GM12878 (cell line): ENCODE results near the gene COL7A1. TPM values are rescaled to one million over a fixed set of nuclear protein-coding genes. Genes with fewer than 3 reads are reported as not detected.

ENCODE experiments used
- ATAC-seq: fragments of 200-7000 bp; cut with Tn5 transposase; 3 replicates; pipeline ENCODE4 v1.9.1; 2020; ENCODE audit warnings: mild to moderate bottlenecking, moderate library complexity
- BruUV-seq: library from RNA; stranded (reverse); fragments of 400-500 nt; replicated peaks from 2 replicates; lab custom pipeline; 2021; lab: Mats Ljungman, UMichigan
- CTCF ChIA-PET: fragments of 300-600 bp; sonication (Branson Sonifier 250); formaldehyde crosslinking; extraction: SDS; loops from one replicate; lab custom pipeline; 2021; ENCODE audit warnings: inconsistent platforms; lab: Yijun Ruan, JAX
- POLR2A ChIA-PET: fragments of 350-600 bp; formaldehyde crosslinking; extraction: SDS; loops from one replicate; lab custom pipeline; 2021; ENCODE audit warnings: inconsistent platforms; lab: Charles Lee
- RAD21 ChIA-PET: fragments of 300-600 bp; sonication (Branson Sonifier 250); formaldehyde crosslinking; loops from one replicate; lab custom pipeline; 2023; ENCODE audit warnings: antibody characterized with exemption; ENCODE audit not compliant: unreplicated experiment; lab: Charles Lee
- SMC1A ChIA-PET: fragments of 300-600 bp; sonication (Branson Sonifier 250); formaldehyde crosslinking; loops from one replicate; lab custom pipeline; 2023; ENCODE audit not compliant: unreplicated experiment, uncharacterized antibody; lab: Charles Lee
- DNase-seq: peaks from one replicate; pipeline ENCODE4 v3.0.0-alpha.2; 2011; ENCODE audit warnings: low read depth, low spot score
- FAIRE-seq: peaks from 3 replicates; lab custom pipeline; 2011; peaks lifted over from hg19 to GRCh38; lab: Jason Lieb, UNC
- H2AFZ ChIP-seq: 2 replicates; pipeline ENCODE4 v1.6.0; 2011; ENCODE audit warnings: low read depth, low read length, control low read depth; ENCODE audit not compliant: control insufficient read depth
- H3K27ac ChIP-seq: 2 replicates; pipeline ENCODE4 v1.5.1; 2011; ENCODE audit warnings: control low read depth; ENCODE audit not compliant: control insufficient read depth, insufficient read depth
- H3K27me3 ChIP-seq, 2 experiments: replicated peaks in 1 of 2; 2 replicates each; pipeline versions ENCODE4 v1.6.0 to v1.6.1; 2011; ENCODE audit warnings: low read length in 1 of 2; ENCODE audit not compliant: control insufficient read depth in 2 of 2, insufficient read depth in 2 of 2
- H3K36me3 ChIP-seq, 2 experiments: 2 replicates each; pipeline ENCODE4 v1.5.1; 2011; ENCODE audit warnings: low read length in 1 of 2; ENCODE audit not compliant: control insufficient read depth in 2 of 2, insufficient read depth in 2 of 2
- H3K4me1 ChIP-seq: 2 replicates; pipeline ENCODE4 v1.6.1; 2011; ENCODE audit warnings: mild to moderate bottlenecking, low read length, moderate library complexity, mixed read lengths; ENCODE audit not compliant: control insufficient read depth, insufficient read depth
- H3K4me2 ChIP-seq: 2 replicates; pipeline ENCODE4 v1.6.0; 2011; ENCODE audit warnings: control low read depth; ENCODE audit not compliant: control insufficient read depth, insufficient read depth
- H3K4me3 ChIP-seq: fragments of 200-600 bp; sonication (generic); 2 replicates; pipeline ENCODE4 v1.5.1; 2016
- H3K79me2 ChIP-seq: 2 replicates; pipeline ENCODE4 v1.6.0; 2011; ENCODE audit warnings: low read length; ENCODE audit not compliant: control insufficient read depth, insufficient read depth
- H3K9ac ChIP-seq: 2 replicates; pipeline ENCODE4 v1.8.0; 2011; ENCODE audit warnings: low read length, control low read depth, mixed read lengths; ENCODE audit not compliant: control insufficient read depth, insufficient read depth
- H3K9me3 ChIP-seq: replicated peaks from 3 replicates; pipeline ENCODE4 v1.5.1; 2011; ENCODE audit warnings: mild to moderate bottlenecking, low read length; ENCODE audit not compliant: control insufficient read depth, insufficient read depth
- H4K20me1 ChIP-seq: 2 replicates; pipeline ENCODE4 v1.6.0; 2011; ENCODE audit not compliant: control insufficient read depth, insufficient read depth
- HDAC6 ChIP-seq: fragments of 200-600 bp; sonication (generic); IDR thresholded peaks from one replicate; pipeline ENCODE4 v1.8.0; 2017; ENCODE audit warnings: antibody characterized with exemption; ENCODE audit not compliant: unreplicated experiment
- JUND ChIP-seq: IDR thresholded peaks from 2 replicates; pipeline ENCODE4 v1.6.1; 2012; ENCODE audit warnings: low read depth, mild to moderate bottlenecking, low read length, improper control_type of control experiment, moderate library complexity
- RAD21 ChIP-seq: IDR thresholded peaks from 2 replicates; pipeline ENCODE4 v1.6.1; 2011; ENCODE audit warnings: mild to moderate bottlenecking, low read depth, low read length, moderate library complexity; ENCODE audit not compliant: insufficient read depth
- RFX5 ChIP-seq: IDR thresholded peaks from 2 replicates; pipeline ENCODE4 v1.6.1; 2011; ENCODE audit warnings: low read depth, low read length, improper control_type of control experiment
- TCF3 ChIP-seq: IDR thresholded peaks from 2 replicates; pipeline ENCODE4 v1.6.1; 2012; ENCODE audit warnings: low read depth, mild to moderate bottlenecking, low read length, borderline replicate concordance; ENCODE audit not compliant: insufficient read depth
- WGBS: methylation state at CpG from one replicate; pipeline ENCODE4 v1.1.6; 2016; ENCODE audit warnings: low lambda C conversion rate; ENCODE audit not compliant: insufficient replicate concordance, insufficient coverage; ENCODE audit errors: missing lambda C conversion rate; 5-methylcytosine and 5-hydroxymethylcytosine counted together
- in situ Hi-C: fragments of 300-500 bp; cut with MboI; formaldehyde crosslinking; loops from 9 replicates; pipeline ENCODE4 v1.14.3; 2018; ENCODE audit warnings: mixed read lengths
- intact Hi-C: fragments of 100-400 bp; cut with micrococcal nuclease; formaldehyde crosslinking; loops from one replicate; pipeline ENCODE4 v1.14.2; 2022; ENCODE audit not compliant: unreplicated experiment
- polyA plus RNA-seq, 11 experiments: library from polyadenylated mRNA; depleted of rRNA in 4 of 11; unstranded in 6 of 11; stranded (reverse) in 5 of 11; fragments of >200 nt; fragmentation: Nextera tagmentation in 4 of 11; fragmentation: Illumina TruSeq in 1 of 11; extraction: Ambion mirVana in 4 of 11; extraction: Trizol in 1 of 11; gene quantifications; 1 replicate in 1 of 11; 2 replicates in 10 of 11; pipeline versions ENCODE4 v1.2.1 to v1.2.3, GENCODE V29; 2011 to 2016; ENCODE audit warnings: inconsistent platforms in 2 of 11, missing spikeins in 2 of 11, low read depth in 1 of 11
- total RNA-seq, 4 experiments: library from RNA; depleted of rRNA in 3 of 4; stranded (reverse); fragments of >200 nt in 3 of 4; fragmentation: Illumina TruSeq in 1 of 4; extraction: Trizol in 1 of 4; gene quantifications; 2 replicates each; pipeline versions ENCODE4 v1.2.1 to v1.2.3, GENCODE V29; 2013 to 2021
- TF ChIP-seq, protein P1 (sequence below): fragments of 450-650 bp; IDR thresholded peaks from 2 replicates; pipeline ENCODE4 v1.6.1; 2016; ENCODE audit warnings: mild to moderate bottlenecking, moderate library complexity, borderline replicate concordance
- TF ChIP-seq, protein P2 (sequence below): fragments of 450-650 bp; IDR thresholded peaks from 2 replicates; pipeline ENCODE4 v1.6.1; 2017; ENCODE audit warnings: mild to moderate bottlenecking, moderate library complexity
- TF ChIP-seq, protein P3 (sequence below): IDR thresholded peaks from 2 replicates; pipeline ENCODE4 v1.6.1; 2012; ENCODE audit warnings: improper control_type of control experiment, low read depth, low read length; ENCODE audit not compliant: insufficient replicate concordance

COL7A1 gene
- total and polyA plus RNA-seq, 10 of the 15 experiments (the other 5 are each of a cell fraction or from before 2014, with no cell fraction given), result 0.01 to 1.9 (median 0.29) TPM; not detected in 1

DNA sequence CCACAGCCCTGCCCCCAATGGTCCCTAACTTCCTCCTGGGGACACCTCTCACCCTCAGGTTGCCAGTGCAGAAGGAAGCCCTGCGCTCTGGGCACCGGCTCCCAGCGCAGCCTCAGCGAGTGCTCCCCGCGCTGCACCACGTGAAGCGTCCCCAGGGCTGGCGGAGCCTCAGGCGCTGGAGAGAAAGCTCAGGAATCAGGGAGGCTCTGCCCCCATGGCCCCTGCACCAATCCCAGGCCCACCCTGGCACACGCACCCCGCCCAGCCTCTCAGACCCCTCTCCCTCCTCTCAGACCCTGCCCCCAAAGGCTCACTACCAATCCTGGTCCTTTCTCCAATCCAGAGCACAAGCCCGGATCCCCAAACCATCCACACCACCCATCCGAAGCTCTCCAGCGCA lies 6.9 kb downstream of the COL7A1 start:
- WGBS, result 58% methylated on average over 15 of the region's 15 CpGs
- ATAC-seq, result no peak
- Histone ChIP-seq H3K4me3 (no peak overlapping the region), H3K4me1 (no peaks in the 10 kb centered on the region), H3K36me3 (no peaks in the 10 kb centered on the region), H3K27me3 (no peaks in the 10 kb centered on the region), H2AFZ (no peak overlapping the region), H3K9me3 (no peaks in the 10 kb centered on the region), H3K27ac (no peak overlapping the region), H3K9ac (no peak overlapping the region), H3K4me2 (no peak overlapping the region), H4K20me1 (no peaks in the 10 kb centered on the region), H3K79me2 (no peaks in the 10 kb centered on the region)
- intact Hi-C loops (no loop called here), in situ Hi-C loops (no loop called here)
- FAIRE-seq, result no peak
- BruUV-seq, result no TSS peak
- ChIA-PET POLR2A (no interaction called here), RAD21 (no interaction called here), CTCF (no interaction called here), SMC1A (no interaction called here)
- DNase-seq, result no peak
- TF ChIP-seq TCF3 (no peak), HDAC6 (no peak), JUND (no peak), RAD21 (no peak), RFX5 (no peak)
- TF ChIP-seq, protein P1, sequence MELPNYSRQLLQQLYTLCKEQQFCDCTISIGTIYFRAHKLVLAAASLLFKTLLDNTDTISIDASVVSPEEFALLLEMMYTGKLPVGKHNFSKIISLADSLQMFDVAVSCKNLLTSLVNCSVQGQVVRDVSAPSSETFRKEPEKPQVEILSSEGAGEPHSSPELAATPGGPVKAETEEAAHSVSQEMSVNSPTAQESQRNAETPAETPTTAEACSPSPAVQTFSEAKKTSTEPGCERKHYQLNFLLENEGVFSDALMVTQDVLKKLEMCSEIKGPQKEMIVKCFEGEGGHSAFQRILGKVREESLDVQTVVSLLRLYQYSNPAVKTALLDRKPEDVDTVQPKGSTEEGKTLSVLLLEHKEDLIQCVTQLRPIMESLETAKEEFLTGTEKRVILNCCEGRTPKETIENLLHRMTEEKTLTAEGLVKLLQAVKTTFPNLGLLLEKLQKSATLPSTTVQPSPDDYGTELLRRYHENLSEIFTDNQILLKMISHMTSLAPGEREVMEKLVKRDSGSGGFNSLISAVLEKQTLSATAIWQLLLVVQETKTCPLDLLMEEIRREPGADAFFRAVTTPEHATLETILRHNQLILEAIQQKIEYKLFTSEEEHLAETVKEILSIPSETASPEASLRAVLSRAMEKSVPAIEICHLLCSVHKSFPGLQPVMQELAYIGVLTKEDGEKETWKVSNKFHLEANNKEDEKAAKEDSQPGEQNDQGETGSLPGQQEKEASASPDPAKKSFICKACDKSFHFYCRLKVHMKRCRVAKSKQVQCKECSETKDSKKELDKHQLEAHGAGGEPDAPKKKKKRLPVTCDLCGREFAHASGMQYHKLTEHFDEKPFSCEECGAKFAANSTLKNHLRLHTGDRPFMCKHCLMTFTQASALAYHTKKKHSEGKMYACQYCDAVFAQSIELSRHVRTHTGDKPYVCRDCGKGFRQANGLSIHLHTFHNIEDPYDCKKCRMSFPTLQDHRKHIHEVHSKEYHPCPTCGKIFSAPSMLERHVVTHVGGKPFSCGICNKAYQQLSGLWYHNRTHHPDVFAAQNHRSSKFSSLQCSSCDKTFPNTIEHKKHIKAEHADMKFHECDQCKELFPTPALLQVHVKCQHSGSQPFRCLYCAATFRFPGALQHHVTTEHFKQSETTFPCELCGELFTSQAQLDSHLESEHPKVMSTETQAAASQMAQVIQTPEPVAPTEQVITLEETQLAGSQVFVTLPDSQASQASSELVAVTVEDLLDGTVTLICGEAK, result no peak
- TF ChIP-seq, protein P2, sequence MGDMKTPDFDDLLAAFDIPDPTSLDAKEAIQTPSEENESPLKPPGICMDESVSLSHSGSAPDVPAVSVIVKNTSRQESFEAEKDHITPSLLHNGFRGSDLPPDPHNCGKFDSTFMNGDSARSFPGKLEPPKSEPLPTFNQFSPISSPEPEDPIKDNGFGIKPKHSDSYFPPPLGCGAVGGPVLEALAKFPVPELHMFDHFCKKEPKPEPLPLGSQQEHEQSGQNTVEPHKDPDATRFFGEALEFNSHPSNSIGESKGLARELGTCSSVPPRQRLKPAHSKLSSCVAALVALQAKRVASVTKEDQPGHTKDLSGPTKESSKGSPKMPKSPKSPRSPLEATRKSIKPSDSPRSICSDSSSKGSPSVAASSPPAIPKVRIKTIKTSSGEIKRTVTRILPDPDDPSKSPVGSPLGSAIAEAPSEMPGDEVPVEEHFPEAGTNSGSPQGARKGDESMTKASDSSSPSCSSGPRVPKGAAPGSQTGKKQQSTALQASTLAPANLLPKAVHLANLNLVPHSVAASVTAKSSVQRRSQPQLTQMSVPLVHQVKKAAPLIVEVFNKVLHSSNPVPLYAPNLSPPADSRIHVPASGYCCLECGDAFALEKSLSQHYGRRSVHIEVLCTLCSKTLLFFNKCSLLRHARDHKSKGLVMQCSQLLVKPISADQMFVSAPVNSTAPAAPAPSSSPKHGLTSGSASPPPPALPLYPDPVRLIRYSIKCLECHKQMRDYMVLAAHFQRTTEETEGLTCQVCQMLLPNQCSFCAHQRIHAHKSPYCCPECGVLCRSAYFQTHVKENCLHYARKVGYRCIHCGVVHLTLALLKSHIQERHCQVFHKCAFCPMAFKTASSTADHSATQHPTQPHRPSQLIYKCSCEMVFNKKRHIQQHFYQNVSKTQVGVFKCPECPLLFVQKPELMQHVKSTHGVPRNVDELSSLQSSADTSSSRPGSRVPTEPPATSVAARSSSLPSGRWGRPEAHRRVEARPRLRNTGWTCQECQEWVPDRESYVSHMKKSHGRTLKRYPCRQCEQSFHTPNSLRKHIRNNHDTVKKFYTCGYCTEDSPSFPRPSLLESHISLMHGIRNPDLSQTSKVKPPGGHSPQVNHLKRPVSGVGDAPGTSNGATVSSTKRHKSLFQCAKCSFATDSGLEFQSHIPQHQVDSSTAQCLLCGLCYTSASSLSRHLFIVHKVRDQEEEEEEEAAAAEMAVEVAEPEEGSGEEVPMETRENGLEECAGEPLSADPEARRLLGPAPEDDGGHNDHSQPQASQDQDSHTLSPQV, result no peak
- TF ChIP-seq, protein P3, sequence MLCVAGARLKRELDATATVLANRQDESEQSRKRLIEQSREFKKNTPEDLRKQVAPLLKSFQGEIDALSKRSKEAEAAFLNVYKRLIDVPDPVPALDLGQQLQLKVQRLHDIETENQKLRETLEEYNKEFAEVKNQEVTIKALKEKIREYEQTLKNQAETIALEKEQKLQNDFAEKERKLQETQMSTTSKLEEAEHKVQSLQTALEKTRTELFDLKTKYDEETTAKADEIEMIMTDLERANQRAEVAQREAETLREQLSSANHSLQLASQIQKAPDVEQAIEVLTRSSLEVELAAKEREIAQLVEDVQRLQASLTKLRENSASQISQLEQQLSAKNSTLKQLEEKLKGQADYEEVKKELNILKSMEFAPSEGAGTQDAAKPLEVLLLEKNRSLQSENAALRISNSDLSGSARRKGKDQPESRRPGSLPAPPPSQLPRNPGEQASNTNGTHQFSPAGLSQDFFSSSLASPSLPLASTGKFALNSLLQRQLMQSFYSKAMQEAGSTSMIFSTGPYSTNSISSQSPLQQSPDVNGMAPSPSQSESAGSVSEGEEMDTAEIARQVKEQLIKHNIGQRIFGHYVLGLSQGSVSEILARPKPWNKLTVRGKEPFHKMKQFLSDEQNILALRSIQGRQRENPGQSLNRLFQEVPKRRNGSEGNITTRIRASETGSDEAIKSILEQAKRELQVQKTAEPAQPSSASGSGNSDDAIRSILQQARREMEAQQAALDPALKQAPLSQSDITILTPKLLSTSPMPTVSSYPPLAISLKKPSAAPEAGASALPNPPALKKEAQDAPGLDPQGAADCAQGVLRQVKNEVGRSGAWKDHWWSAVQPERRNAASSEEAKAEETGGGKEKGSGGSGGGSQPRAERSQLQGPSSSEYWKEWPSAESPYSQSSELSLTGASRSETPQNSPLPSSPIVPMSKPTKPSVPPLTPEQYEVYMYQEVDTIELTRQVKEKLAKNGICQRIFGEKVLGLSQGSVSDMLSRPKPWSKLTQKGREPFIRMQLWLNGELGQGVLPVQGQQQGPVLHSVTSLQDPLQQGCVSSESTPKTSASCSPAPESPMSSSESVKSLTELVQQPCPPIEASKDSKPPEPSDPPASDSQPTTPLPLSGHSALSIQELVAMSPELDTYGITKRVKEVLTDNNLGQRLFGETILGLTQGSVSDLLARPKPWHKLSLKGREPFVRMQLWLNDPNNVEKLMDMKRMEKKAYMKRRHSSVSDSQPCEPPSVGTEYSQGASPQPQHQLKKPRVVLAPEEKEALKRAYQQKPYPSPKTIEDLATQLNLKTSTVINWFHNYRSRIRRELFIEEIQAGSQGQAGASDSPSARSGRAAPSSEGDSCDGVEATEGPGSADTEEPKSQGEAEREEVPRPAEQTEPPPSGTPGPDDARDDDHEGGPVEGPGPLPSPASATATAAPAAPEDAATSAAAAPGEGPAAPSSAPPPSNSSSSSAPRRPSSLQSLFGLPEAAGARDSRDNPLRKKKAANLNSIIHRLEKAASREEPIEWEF, result no peak
